GM12878 (cell line): ENCODE data around the gene RLIM. TPM values are rescaled to one million over a fixed set of nuclear protein-coding genes. Genes with fewer than 3 reads are reported as not detected.
A peak's percentile ranks its signal among the peaks of the same experiment; 100 is the strongest.

Experiments used
- CEBPB ChIP-seq, 2 experiments: fragments of 150-350 bp in 1 of 2; IDR thresholded peaks; 2 replicates each; pipeline ENCODE4 v1.6.1; 2012 to 2014; ENCODE audit warnings: low read depth in 2 of 2, low read length in 2 of 2, borderline replicate concordance in 1 of 2, inconsistent platforms in 1 of 2
- CHD2 ChIP-seq: IDR thresholded peaks from 2 replicates; pipeline ENCODE4 v1.6.1; 2011; ENCODE audit warnings: low read depth, low read length, improper control_type of control experiment, borderline replicate concordance
- EGR1 ChIP-seq, 2 experiments: IDR thresholded peaks; 1 replicate in 1 of 2; 2 replicates in 1 of 2; pipeline ENCODE4 v1.6.1; 2011 to 2012; ENCODE audit warnings: low read depth in 2 of 2, low read length in 2 of 2, borderline replicate concordance in 1 of 2, mild to moderate bottlenecking in 1 of 2, moderate library complexity in 1 of 2
- GABPA ChIP-seq: IDR thresholded peaks from 2 replicates; pipeline ENCODE4 v1.6.1; 2014; ENCODE audit warnings: antibody characterized with exemption, low read depth, mild to moderate bottlenecking, inconsistent platforms
- HDAC6 ChIP-seq: fragments of 200-600 bp; sonication (generic); IDR thresholded peaks from one replicate; pipeline ENCODE4 v1.8.0; 2017; ENCODE audit warnings: antibody characterized with exemption; ENCODE audit not compliant: unreplicated experiment
- IKZF1 ChIP-seq: fragments of 450-650 bp; conservative IDR thresholded peaks from 2 replicates; pipeline ENCODE4 v1.6.1; 2017; ENCODE audit warnings: antibody characterized with exemption, mild to moderate bottlenecking
- NBN ChIP-seq: fragments of 450-650 bp; IDR thresholded peaks from 2 replicates; pipeline ENCODE4 v1.6.1; 2016
- NFYA ChIP-seq: IDR thresholded peaks from 2 replicates; pipeline ENCODE4 v1.6.1; 2011; ENCODE audit warnings: low read depth, mild to moderate bottlenecking, low read length, improper control_type of control experiment, borderline replicate concordance
- PAX5 ChIP-seq: IDR thresholded peaks from 2 replicates; pipeline ENCODE4 v1.6.1; 2011; ENCODE audit warnings: low read depth, low read length, borderline replicate concordance
- PBX3 ChIP-seq: IDR thresholded peaks from 2 replicates; pipeline ENCODE4 v1.6.1; 2011; ENCODE audit warnings: mild to moderate bottlenecking, low read depth, low read length, moderate library complexity; ENCODE audit not compliant: insufficient replicate concordance
- PKNOX1 ChIP-seq: fragments of 450-650 bp; IDR thresholded peaks from 2 replicates; pipeline ENCODE4 v1.6.1; 2016; ENCODE audit warnings: mild to moderate bottlenecking
- PML ChIP-seq: IDR thresholded peaks from 2 replicates; pipeline ENCODE4 v1.6.1; 2012; ENCODE audit warnings: low read length, inconsistent platforms
- RFX5 ChIP-seq: IDR thresholded peaks from 2 replicates; pipeline ENCODE4 v1.6.1; 2011; ENCODE audit warnings: low read depth, low read length, improper control_type of control experiment
- RUNX3 ChIP-seq: IDR thresholded peaks from 2 replicates; pipeline ENCODE4 v1.6.1; 2012; ENCODE audit warnings: low read length, inconsistent platforms
- SIX5 ChIP-seq: IDR thresholded peaks from 2 replicates; pipeline ENCODE4 v1.6.1; 2011; ENCODE audit warnings: mild to moderate bottlenecking, low read depth, low read length, moderate library complexity; ENCODE audit not compliant: severe bottlenecking
- SMARCA5 ChIP-seq: fragments of 450-650 bp; IDR thresholded peaks from 2 replicates; pipeline ENCODE4 v1.6.1; 2017; ENCODE audit warnings: mild to moderate bottlenecking
- STAT3 ChIP-seq: IDR thresholded peaks from 2 replicates; pipeline ENCODE4 v1.6.1; 2011; ENCODE audit warnings: low read depth, low read length, improper control_type of control experiment
- ZNF622 ChIP-seq: fragments of 450-650 bp; IDR thresholded peaks from 2 replicates; pipeline ENCODE4 v1.6.1; 2017; ENCODE audit warnings: mild to moderate bottlenecking, inconsistent platforms
- ZSCAN29 ChIP-seq: fragments of 450-650 bp; IDR thresholded peaks from 2 replicates; pipeline ENCODE4 v1.6.1; 2017; ENCODE audit warnings: mild to moderate bottlenecking, moderate library complexity
- polyA plus RNA-seq, 11 experiments: library from polyadenylated mRNA; depleted of rRNA in 4 of 11; unstranded in 6 of 11; stranded (reverse) in 5 of 11; fragments of >200 nt; fragmentation: Nextera tagmentation in 4 of 11; fragmentation: Illumina TruSeq in 1 of 11; extraction: Ambion mirVana in 4 of 11; extraction: Trizol in 1 of 11; gene quantifications; 1 replicate in 1 of 11; 2 replicates in 10 of 11; pipeline versions ENCODE4 v1.2.1 to v1.2.3, GENCODE V29; 2011 to 2016; ENCODE audit warnings: inconsistent platforms in 2 of 11, missing spikeins in 2 of 11, low read depth in 1 of 11
- total RNA-seq, 4 experiments: library from RNA; depleted of rRNA in 3 of 4; stranded (reverse); fragments of >200 nt in 3 of 4; fragmentation: Illumina TruSeq in 1 of 4; extraction: Trizol in 1 of 4; gene quantifications; 2 replicates each; pipeline versions ENCODE4 v1.2.1 to v1.2.3, GENCODE V29; 2013 to 2021
- TF ChIP-seq, protein P1 (sequence below), 3 experiments: IDR thresholded peaks in 2 of 3; conservative IDR thresholded peaks in 1 of 3; 2 replicates each; pipeline ENCODE4 v1.5.1; 2011; ENCODE audit warnings: low read depth in 3 of 3, low read length in 3 of 3, mild to moderate bottlenecking in 3 of 3, control low read depth in 2 of 3, moderate library complexity in 2 of 3, inconsistent platforms in 1 of 3, mixed read lengths in 1 of 3; ENCODE audit not compliant: control insufficient read depth in 2 of 3, insufficient read depth in 1 of 3; ENCODE audit errors: extremely low read depth in 1 of 3
- TF ChIP-seq, protein P2 (sequence below): fragments of 450-650 bp; formaldehyde crosslinking; IDR thresholded peaks from 2 replicates; pipeline ENCODE4 v1.4.0; 2020; ENCODE audit warnings: mild to moderate bottlenecking, moderate library complexity

Gene RLIM
- total and polyA plus RNA-seq, 10 of the 15 experiments (the other 5 are each of a cell fraction or from before 2014, with no cell fraction given): 4.0 to 33.9 (median 15.1) TPM

GRCh38 chrX:74536152-74536831, 78.1 kb downstream of the RLIM start (continued):
- TF ChIP-seq STAT3 (no peak), NBN (no peak), PBX3 (peak; percentile 68), PML (no peak), SMARCA5 (no peak), CHD2 (no peak), IKZF1 (peak; percentile 39; the same call in 1 of the 2 replicates), PAX5 (no peak), ZSCAN29 (no peak), RFX5 (no peak), EGR1 (IDR thresholded peaks at IDR 0.05; ENCODE audit: borderline replicate concordance in 1 of 2, low read depth in 2 of 2, low read length in 2 of 2) (no peak), NFYA (no peak), RUNX3 (no peak), GABPA (no peak), CEBPB (IDR thresholded peaks at IDR 0.05; ENCODE audit: borderline replicate concordance in 1 of 2, low read depth in 2 of 2, low read length in 2 of 2) (no peak), PKNOX1 (peak; percentile 82), HDAC6 (no peak), SIX5 (no peak), ZNF622 (no peak)
- TF ChIP-seq, protein P1, sequence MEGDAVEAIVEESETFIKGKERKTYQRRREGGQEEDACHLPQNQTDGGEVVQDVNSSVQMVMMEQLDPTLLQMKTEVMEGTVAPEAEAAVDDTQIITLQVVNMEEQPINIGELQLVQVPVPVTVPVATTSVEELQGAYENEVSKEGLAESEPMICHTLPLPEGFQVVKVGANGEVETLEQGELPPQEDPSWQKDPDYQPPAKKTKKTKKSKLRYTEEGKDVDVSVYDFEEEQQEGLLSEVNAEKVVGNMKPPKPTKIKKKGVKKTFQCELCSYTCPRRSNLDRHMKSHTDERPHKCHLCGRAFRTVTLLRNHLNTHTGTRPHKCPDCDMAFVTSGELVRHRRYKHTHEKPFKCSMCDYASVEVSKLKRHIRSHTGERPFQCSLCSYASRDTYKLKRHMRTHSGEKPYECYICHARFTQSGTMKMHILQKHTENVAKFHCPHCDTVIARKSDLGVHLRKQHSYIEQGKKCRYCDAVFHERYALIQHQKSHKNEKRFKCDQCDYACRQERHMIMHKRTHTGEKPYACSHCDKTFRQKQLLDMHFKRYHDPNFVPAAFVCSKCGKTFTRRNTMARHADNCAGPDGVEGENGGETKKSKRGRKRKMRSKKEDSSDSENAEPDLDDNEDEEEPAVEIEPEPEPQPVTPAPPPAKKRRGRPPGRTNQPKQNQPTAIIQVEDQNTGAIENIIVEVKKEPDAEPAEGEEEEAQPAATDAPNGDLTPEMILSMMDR (IDR thresholded peaks at IDR 0.05 in 2 of 3, conservative IDR thresholded peaks at IDR 0.05 in 1 of 3; ENCODE audit: control insufficient read depth in 2 of 3, extremely low read depth in 1 of 3, insufficient read depth in 1 of 3, low read depth in 3 of 3, low read length in 3 of 3): peak in 2 of 3 experiments; percentile 22 to 40; a peak in 3 of 6 replicates
- TF ChIP-seq, protein P2, sequence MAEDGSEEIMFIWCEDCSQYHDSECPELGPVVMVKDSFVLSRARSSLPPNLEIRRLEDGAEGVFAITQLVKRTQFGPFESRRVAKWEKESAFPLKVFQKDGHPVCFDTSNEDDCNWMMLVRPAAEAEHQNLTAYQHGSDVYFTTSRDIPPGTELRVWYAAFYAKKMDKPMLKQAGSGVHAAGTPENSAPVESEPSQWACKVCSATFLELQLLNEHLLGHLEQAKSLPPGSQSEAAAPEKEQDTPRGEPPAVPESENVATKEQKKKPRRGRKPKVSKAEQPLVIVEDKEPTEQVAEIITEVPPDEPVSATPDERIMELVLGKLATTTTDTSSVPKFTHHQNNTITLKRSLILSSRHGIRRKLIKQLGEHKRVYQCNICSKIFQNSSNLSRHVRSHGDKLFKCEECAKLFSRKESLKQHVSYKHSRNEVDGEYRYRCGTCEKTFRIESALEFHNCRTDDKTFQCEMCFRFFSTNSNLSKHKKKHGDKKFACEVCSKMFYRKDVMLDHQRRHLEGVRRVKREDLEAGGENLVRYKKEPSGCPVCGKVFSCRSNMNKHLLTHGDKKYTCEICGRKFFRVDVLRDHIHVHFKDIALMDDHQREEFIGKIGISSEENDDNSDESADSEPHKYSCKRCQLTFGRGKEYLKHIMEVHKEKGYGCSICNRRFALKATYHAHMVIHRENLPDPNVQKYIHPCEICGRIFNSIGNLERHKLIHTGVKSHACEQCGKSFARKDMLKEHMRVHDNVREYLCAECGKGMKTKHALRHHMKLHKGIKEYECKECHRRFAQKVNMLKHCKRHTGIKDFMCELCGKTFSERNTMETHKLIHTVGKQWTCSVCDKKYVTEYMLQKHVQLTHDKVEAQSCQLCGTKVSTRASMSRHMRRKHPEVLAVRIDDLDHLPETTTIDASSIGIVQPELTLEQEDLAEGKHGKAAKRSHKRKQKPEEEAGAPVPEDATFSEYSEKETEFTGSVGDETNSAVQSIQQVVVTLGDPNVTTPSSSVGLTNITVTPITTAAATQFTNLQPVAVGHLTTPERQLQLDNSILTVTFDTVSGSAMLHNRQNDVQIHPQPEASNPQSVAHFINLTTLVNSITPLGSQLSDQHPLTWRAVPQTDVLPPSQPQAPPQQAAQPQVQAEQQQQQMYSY (CRISPR knock-in tag): no peak
